Heart right ventricle (tissue), 16 donors: ENCODE measurements around the gene PARP3. TPM values are rescaled to one million over a fixed set of nuclear protein-coding genes. Genes with fewer than 3 reads are reported as not detected.

Experiments
- ATAC-seq, 8 donors: fragments of 200-7000 bp; cut with Tn5 transposase; one replicate each; pipeline ENCODE4 v1.9.1; 2020; ENCODE audit warnings: mild to moderate bottlenecking in 8 of 8, moderate library complexity in 8 of 8, moderate number of reproducible peaks in 1 of 8
- DNase-seq, 2 donors: peaks; one replicate each; pipeline ENCODE4 v3.0.0-alpha.2; 2020
- H3K27ac ChIP-seq, 10 donors: fragments of 200-600 bp; sonication (generic) in 2 of 10; one replicate each; pipeline versions ENCODE4 v1.5.0 to v1.8.0; 2020 to 2022; ENCODE audit warnings: mild to moderate bottlenecking in 3 of 10
- H3K27me3 ChIP-seq, 7 donors: fragments of 200-600 bp; one replicate each; pipeline ENCODE4 v1.8.0; 2021 to 2022; ENCODE audit warnings: mild to moderate bottlenecking in 2 of 7
- H3K36me3 ChIP-seq, 9 donors: fragments of 200-600 bp; sonication (generic) in 1 of 9; one replicate each; pipeline versions ENCODE4 v1.5.0 to v1.8.0; 2020 to 2022; ENCODE audit warnings: mild to moderate bottlenecking in 2 of 9
- H3K4me1 ChIP-seq, 9 donors: fragments of 200-600 bp; sonication (generic) in 1 of 9; one replicate each; pipeline versions ENCODE4 v1.5.0 to v1.8.0; 2020 to 2022; ENCODE audit warnings: mild to moderate bottlenecking in 4 of 9
- H3K4me3 ChIP-seq, 10 donors: fragments of 200-600 bp; sonication (generic) in 2 of 10; one replicate each; pipeline versions ENCODE4 v1.5.0 to v1.8.0; 2020 to 2022; ENCODE audit warnings: mild to moderate bottlenecking in 7 of 10, moderate library complexity in 2 of 10
- H3K9me3 ChIP-seq, 11 donors: fragments of 200-600 bp in 10 of 11; sonication (generic) in 2 of 11; one replicate each; pipeline versions ENCODE4 v1.5.0 to v1.8.0; 2013 to 2022; ENCODE audit warnings: mild to moderate bottlenecking in 2 of 11, control low read depth in 1 of 11, moderate library complexity in 1 of 11
- WGBS, 2 donors: extraction: QIAGEN DNeasy Blood & Tissue Kit; methylation state at CpG; one replicate each; pipeline ENCODE4 v1.1.7; 2013; ENCODE audit warnings: inconsistent platforms in 1 of 2; 5-methylcytosine and 5-hydroxymethylcytosine counted together
- intact Hi-C, 10 donors: fragments of 100-400 bp; cut with DNase I; formaldehyde crosslinking; loops; one replicate each; pipeline versions ENCODE4 v1.11.1 to v1.14.2; 2022
- polyA plus RNA-seq, 2 donors: library from polyadenylated mRNA; stranded (reverse); fragments of 200-250 nt; gene quantifications; one replicate each; pipeline ENCODE4 v1.2.3, GENCODE V29; 2013
- total RNA-seq, 10 donors: library from RNA; stranded (reverse); fragmentation: NEBNext Ultra II Directional in 3 of 10; extraction: Animal tissue kit (Norgen Biotek cat#: 25700) in 3 of 10; gene quantifications; one replicate each; pipeline versions ENCODE4 v1.2.1 to v1.2.4, GENCODE V29; 2021 to 2023
- TF ChIP-seq, protein P1 (sequence below), 9 donors: fragments of 200-600 bp; sonication (generic) in 2 of 9; IDR thresholded peaks; one replicate each; pipeline versions ENCODE4 v1.5.0 to v1.8.0; 2021 to 2022; ENCODE audit warnings: antibody characterized with exemption in 9 of 9, mild to moderate bottlenecking in 5 of 9, moderate library complexity in 1 of 9
- donor health status: Arrhythmogenic right ventricular cardiomyopathy.
- donor health status: ischemic (EF 13 %, LVEDD 7.1; RV severe dilation, severe dysfunction).
- donor health status: healthy with polysubstance abuse.
- donor health status: DM: no; HTN: yes; CAD: no.
- donor health status: DM: no; HTN: no; CAD: no.
- donor health status: ischemic (EF 25% LVEDD 6.9; RV normal size, moderate dysfunction).
- donor health status: ischemic (EF 25% LVEDD 5.7; RV mildly dilated, moderate dysfunction).
- donor health status: healthy.
- donor health status: DM: yes; HTN: yes; CAD: no.
- donor health status: Ischemic cardiomyopathy.
- donor health status: ischemic (EF 35%, LVEDD 5.7; RV mildly dilated, moderate dysfunction).
- donor health status: nonischemic (EF 11% LVEDD 7.7; RV severe dilation, severe dysfunction).
- donor health status: DM: yes; HTN: yes; CAD: no.
- donor health status: PGD.
- donor health status: ischemic (EF 29% LVEDD 5.4; RV normal size, mild dysfunction).
- donor health status: nonischemic (EF 23%, LVEDD 6.1; RV moderate dilation, normal function).

Gene PARP3
- total and polyA plus RNA-seq, 12 donors: 7.0 to 34.5 (median 16.6) TPM

DNA sequence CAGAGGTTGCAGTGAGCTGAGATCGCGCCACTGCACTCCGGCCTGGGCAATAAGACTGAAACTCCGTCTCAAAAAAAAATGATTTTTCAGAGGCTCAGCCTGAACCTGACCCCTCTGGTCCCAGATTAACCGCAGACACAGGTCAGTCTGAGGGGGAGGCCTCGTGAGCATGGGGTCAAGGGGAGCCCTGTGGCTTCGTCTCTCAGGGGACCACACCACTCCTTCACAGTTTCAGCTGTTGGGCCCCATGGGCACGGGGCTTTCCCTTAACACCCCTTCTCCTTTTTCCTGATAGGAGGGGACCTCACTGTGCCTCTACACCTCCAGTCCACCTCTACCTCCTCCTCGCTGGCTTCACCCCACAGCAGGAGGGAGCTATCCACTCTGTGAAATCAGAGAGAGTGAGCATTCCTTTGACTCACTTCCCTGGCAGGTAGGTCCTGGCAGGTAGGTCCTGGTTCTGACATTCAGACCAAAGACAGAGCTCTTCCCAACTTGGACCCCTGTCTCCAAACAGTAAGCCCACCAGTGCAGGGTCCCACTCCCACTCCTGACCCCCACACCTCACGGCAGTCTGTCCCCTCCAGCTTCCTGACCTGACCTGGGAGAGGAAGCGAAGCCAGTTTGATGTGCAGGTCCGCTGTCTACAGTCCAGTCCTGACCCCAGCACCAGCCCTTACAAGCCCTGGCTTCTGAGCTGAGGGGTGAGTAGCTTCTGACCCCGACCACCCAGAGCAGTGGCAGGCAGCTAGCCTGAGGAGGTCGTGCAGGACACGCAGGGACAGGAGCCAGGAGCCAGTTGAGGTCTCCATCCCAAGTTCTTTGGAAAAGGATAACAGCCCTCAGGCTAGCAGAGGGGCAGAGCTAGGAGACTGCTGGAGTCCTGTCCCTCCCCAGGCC, 9.4 kb upstream of the PARP3 start:
- H3K27ac ChIP-seq: no peak overlapping the region
- peaks cover 0 to 61% (median 33%) of the 10 kb centered on the region in 9 donors for H3K36me3 ChIP-seq
- H3K27me3 ChIP-seq: no peaks in the 10 kb centered on the region
- TF ChIP-seq, protein P1, sequence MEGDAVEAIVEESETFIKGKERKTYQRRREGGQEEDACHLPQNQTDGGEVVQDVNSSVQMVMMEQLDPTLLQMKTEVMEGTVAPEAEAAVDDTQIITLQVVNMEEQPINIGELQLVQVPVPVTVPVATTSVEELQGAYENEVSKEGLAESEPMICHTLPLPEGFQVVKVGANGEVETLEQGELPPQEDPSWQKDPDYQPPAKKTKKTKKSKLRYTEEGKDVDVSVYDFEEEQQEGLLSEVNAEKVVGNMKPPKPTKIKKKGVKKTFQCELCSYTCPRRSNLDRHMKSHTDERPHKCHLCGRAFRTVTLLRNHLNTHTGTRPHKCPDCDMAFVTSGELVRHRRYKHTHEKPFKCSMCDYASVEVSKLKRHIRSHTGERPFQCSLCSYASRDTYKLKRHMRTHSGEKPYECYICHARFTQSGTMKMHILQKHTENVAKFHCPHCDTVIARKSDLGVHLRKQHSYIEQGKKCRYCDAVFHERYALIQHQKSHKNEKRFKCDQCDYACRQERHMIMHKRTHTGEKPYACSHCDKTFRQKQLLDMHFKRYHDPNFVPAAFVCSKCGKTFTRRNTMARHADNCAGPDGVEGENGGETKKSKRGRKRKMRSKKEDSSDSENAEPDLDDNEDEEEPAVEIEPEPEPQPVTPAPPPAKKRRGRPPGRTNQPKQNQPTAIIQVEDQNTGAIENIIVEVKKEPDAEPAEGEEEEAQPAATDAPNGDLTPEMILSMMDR (IDR thresholded peaks at IDR 0.05): no peak
- intact Hi-C loops: no loop called here
- no peak for ATAC-seq
- no peak for DNase-seq
- H3K9me3 ChIP-seq: no peaks in the 10 kb centered on the region
- H3K4me1 ChIP-seq: no peaks in the 10 kb centered on the region
- no peak overlapping the region for H3K4me3 ChIP-seq
- 94 to 97% methylated on average over 15 of the region's 15 CpGs for WGBS, 2 donors

DNA sequence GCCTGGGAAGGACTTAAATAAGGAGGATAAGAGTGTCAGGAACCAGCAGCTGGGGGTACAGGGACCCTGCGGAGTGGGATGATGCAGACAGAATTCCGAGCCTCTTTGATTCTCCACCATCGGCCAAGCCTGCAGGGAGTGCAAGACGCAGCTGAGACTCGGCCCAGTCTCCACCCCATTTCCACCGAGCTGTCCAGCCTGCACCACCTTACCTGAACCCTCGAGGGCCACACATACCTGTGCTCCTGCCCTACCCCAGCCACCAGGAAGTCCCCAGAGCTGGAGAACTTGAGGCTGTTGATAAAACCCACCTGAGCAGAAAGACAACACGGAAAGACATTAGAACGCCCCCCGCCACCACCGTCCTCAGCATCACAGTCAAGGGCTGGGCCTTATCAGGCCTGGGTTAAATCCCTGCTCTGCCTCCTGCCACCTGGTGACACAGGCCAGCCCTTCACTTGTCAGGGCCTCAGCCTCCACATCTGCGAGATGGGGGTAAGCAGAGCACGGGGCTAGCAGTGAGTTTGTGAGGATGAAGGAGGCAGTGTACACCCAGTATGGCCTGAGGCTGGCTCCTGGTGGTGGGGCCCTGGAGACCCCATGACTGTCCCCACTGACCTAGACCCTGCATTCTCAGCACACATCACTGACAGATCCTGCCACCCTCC, 8.6 kb upstream of the PARP3 start:
- 89 to 94% methylated on average over 13 of the region's 13 CpGs for WGBS, 2 donors
- no peaks in the 10 kb centered on the region for H3K4me1 ChIP-seq
- intact Hi-C loops: no loop called here
- ATAC-seq (peak in 1 of 8 donors; percentile 21), DNase-seq (no peak)
- no peak overlapping the region for H3K4me3 ChIP-seq
- no peaks in the 10 kb centered on the region for H3K9me3 ChIP-seq
- H3K36me3 ChIP-seq: peaks cover 0 to 70% (median 36%) of the 10 kb centered on the region in 9 donors
- no peaks in the 10 kb centered on the region for H3K27me3 ChIP-seq
- TF ChIP-seq, protein P1 (IDR thresholded peaks at IDR 0.05): no peak
- H3K27ac ChIP-seq: no peak overlapping the region

DNA sequence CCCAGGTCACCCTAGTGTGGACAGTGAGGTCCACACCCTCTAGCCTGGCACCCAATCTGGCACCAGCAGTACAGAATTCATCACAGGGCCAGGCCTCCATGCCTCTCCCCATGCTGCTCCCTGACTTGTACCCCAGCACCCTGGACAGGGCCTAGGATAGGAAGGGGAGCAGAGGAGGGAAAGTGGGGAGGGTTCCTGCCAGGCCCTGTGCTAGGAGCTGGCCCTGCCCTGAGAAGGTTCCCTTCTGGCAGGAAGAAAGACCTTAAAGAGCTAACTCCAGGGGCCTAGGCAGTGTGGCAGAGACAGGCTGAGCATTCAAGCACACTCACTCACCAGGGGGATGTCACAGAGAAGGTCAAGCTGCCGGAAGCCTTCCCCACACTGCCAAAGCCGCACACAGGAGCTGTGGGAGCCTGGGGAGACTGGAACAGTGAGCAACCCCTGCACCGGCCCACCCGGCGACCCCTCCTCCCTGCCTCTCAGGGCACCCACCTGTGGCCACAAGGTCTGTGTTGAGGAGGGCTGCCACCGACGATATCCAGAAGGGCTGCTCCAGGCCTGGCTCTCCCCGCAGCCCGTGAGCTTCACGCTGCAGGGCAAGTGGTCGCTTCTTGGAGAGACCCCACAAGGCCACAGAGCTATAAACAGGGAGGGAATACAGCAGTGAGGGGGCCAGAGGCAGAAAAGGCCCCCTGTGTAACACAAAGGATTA, 7.9 kb upstream of the PARP3 start:
- ATAC-seq: no peak
- WGBS, 2 donors: 92 to 94% methylated on average over 11 of the region's 11 CpGs

More for the DNA sequence above, 7.9 kb upstream of the PARP3 start:
- H3K4me3 ChIP-seq: no peak overlapping the region
- intact Hi-C loops: no loop called here
- peaks cover 0 to 77% (median 36%) of the 10 kb centered on the region in 9 donors for H3K36me3 ChIP-seq
- H3K27ac ChIP-seq: no peak overlapping the region
- no peaks in the 10 kb centered on the region for H3K9me3 ChIP-seq
- TF ChIP-seq, protein P1 (IDR thresholded peaks at IDR 0.05): no peak
- no peaks in the 10 kb centered on the region for H3K27me3 ChIP-seq
- H3K4me1 ChIP-seq: no peaks in the 10 kb centered on the region
- no peak for DNase-seq
